Measurements from ENCODE around the gene SH3RF2.

Gene SH3RF2

DNA sequence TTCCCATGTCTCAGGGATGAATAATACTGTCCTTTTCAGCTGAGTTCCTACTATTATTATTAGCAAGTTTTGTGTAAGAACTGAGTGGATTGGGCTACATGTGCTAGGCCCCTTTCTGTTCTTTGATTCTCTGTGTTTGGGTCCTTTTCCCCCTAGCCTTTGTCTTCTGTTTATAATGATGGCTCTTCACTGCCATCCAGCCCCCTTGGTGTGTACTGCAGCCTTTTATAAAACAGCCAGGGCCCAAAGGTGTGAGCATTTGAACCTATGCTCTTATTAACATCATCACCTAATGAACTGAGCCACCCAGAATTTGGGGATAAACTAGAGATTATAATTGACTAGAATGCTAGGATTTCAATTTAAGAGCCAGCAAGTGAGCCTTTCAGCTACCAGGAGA, 116.4 kb downstream of the SH3RF2 start:
- H3K36me3 ChIP-seq: peaks cover 0 to 9% (median 0%) of the 10 kb centered on the region in 3 donors
- intact Hi-C loops (cut with DNase I; ENCODE audit: low total_unique reads): no loop called here
- H3K27me3 ChIP-seq: no peaks in the 10 kb centered on the region
- H3K4me1 ChIP-seq: no peaks in the 10 kb centered on the region
- no peak overlapping the region for H3K4me3 ChIP-seq
- H3K27ac ChIP-seq: no peak overlapping the region
- DNase-seq: no peak
- no peaks in the 10 kb centered on the region for H3K9me3 ChIP-seq
- TF ChIP-seq, protein P1, sequence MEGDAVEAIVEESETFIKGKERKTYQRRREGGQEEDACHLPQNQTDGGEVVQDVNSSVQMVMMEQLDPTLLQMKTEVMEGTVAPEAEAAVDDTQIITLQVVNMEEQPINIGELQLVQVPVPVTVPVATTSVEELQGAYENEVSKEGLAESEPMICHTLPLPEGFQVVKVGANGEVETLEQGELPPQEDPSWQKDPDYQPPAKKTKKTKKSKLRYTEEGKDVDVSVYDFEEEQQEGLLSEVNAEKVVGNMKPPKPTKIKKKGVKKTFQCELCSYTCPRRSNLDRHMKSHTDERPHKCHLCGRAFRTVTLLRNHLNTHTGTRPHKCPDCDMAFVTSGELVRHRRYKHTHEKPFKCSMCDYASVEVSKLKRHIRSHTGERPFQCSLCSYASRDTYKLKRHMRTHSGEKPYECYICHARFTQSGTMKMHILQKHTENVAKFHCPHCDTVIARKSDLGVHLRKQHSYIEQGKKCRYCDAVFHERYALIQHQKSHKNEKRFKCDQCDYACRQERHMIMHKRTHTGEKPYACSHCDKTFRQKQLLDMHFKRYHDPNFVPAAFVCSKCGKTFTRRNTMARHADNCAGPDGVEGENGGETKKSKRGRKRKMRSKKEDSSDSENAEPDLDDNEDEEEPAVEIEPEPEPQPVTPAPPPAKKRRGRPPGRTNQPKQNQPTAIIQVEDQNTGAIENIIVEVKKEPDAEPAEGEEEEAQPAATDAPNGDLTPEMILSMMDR (IDR thresholded peaks at IDR 0.05): no peak

- peaks cover 0 to 10% (median 0%) of the 10 kb centered on the region in 4 donors for H3K4me1 ChIP-seq
- H3K27me3 ChIP-seq: no peaks in the 10 kb centered on the region
- no peak overlapping the region for H3K27ac ChIP-seq
- intact Hi-C loops (cut with DNase I; ENCODE audit: low total_unique reads): no loop called here
- H3K4me3 ChIP-seq: no peak overlapping the region
- no peak for DNase-seq
- H3K9me3 ChIP-seq: no peaks in the 10 kb centered on the region
- peaks cover 0 to 16% (median 0%) of the 10 kb centered on the region in 3 donors for H3K36me3 ChIP-seq
- TF ChIP-seq, protein P1 (IDR thresholded peaks at IDR 0.05): no peak
Observed at GRCh38 chr5:146055432-146055831, 119.1 kb downstream of the SH3RF2 start.

DNA sequence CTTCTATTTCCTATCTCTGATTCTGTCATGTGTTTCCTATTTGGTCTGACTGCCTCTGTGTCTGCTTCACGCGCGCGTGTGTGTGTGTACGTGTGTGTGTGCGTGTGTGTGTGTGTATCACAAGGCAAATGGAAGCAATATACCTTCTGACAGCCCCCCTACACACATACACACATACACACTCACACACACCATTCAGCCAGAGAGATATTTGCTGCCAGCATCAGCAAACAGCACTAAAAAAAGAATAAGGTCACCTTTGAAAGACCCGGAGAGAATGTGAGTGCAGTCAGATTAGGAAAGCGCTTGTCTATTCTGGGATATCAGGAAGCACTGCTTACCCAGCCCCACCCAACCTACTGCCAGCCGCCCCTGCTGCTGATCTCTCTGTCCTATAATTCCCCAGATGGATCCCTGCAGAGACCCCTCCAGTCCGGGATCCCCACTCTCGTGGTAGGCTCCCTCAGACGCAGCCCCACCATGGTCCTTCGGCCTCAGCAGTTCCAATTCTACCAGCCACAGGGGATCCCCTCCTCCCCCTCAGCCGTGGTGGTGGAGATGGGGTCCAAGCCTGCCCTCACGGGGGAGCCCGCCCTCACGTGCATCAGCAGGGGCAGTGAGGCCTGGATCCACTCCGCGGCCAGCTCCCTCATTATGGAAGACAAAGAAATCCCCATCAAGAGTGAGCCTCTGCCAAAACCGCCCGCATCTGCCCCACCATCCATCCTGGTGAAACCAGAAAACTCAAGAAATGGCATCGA, 123.3 kb downstream of the SH3RF2 start:
- intact Hi-C loops (cut with DNase I; ENCODE audit: low total_unique reads): no loop called here

DNA sequence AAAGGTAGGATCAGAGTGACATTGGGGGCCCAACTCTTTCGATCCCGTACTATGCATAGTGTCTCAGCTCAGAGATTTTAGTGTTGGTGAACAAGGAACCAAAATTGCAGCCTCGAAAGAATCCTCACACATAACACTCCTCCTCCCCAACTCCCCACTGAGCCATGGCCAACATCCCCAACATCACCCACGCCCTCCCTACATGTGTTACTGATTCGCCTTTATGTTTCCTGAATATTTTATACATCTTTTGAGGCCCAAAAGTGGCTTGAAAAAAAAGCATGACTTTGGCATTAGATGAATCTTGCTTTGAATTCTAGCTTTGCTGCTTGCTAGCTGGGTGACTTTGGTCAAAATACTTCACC, 123.8 kb downstream of the SH3RF2 start:
- H3K4me1 ChIP-seq: peaks cover 0 to 10% (median 0%) of the 10 kb centered on the region in 4 donors
- no peak for DNase-seq
- H3K4me3 ChIP-seq: no peak overlapping the region
- H3K27me3 ChIP-seq: no peaks in the 10 kb centered on the region
- no peak overlapping the region for H3K27ac ChIP-seq
- peaks cover 0 to 29% (median 0%) of the 10 kb centered on the region in 3 donors for H3K36me3 ChIP-seq
- no peaks in the 10 kb centered on the region for H3K9me3 ChIP-seq
- TF ChIP-seq, protein P1 (IDR thresholded peaks at IDR 0.05): no peak
- intact Hi-C loops (cut with DNase I; ENCODE audit: low total_unique reads): no loop called here

More for the DNA sequence above, 123.3 kb downstream of the SH3RF2 start:
- H3K4me1 ChIP-seq: peaks cover 0 to 10% (median 0%) of the 10 kb centered on the region in 4 donors
- no peak overlapping the region for H3K27ac ChIP-seq
- no peaks in the 10 kb centered on the region for H3K27me3 ChIP-seq
- H3K4me3 ChIP-seq: no peak overlapping the region
- TF ChIP-seq, protein P1 (IDR thresholded peaks at IDR 0.05): no peak
- no peak for DNase-seq
- H3K36me3 ChIP-seq: peaks cover 0 to 29% (median 0%) of the 10 kb centered on the region in 3 donors
- no peaks in the 10 kb centered on the region for H3K9me3 ChIP-seq

DNA sequence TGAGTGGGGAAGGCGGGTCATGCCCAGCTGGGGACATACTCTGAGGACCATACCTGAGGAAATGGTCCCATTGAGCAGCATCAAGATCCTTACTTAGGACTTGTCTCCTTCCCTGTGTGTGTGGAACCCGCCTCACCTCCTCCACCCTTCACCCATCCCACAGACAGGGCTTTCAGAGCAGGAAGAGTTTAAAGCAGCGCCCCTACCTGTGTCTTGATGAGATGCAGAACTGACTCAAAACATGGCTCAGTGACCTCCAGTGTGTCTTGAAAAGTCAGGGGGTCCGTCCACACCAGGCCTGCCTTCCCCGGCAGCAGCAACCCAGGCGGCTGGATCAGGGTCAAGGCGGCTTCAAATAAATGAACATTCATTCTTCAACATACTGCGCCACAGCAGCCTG, 130.6 kb downstream of the SH3RF2 start:
- Histone ChIP-seq H3K4me1 (peaks cover 0 to 17% (median 7%) of the 10 kb centered on the region in 4 donors), H3K9me3 (no peaks in the 10 kb centered on the region), H3K27me3 (no peaks in the 10 kb centered on the region), H3K36me3 (peaks cover 0 to 6% (median 0%) of the 10 kb centered on the region in 3 donors), H3K27ac (no peak overlapping the region), H3K4me3 (no peak overlapping the region)
- intact Hi-C loops (cut with DNase I; ENCODE audit: low total_unique reads): no loop called here
- DNase-seq: no peak
- TF ChIP-seq, protein P1 (IDR thresholded peaks at IDR 0.05): no peak
